HepG2 (cell line): Measurements from ENCODE around the gene SLC25A18. TPM values are rescaled to one million over a fixed set of nuclear protein-coding genes. Genes with fewer than 3 reads are reported as not detected.

Source experiments
- AHR ChIP-seq: IDR thresholded peaks from 2 replicates; pipeline ENCODE4 v1.6.1; 2018; ENCODE audit warnings: missing genetic modification reagents, missing compliant biosample characterization
- FOXM1 ChIP-seq: sonication (generic); formaldehyde crosslinking; IDR thresholded peaks from 2 replicates; pipeline ENCODE4 v1.5.0; 2020; ENCODE audit warnings: missing genetic modification reagents
- GABPA ChIP-seq, 2 experiments: IDR thresholded peaks; 2 replicates each; pipeline ENCODE4 v1.6.1; 2011 to 2016; ENCODE audit warnings: low read depth in 2 of 2, low read length in 1 of 2, missing biosample characterization in 1 of 2, missing genetic modification characterization in 1 of 2
- GLI4 ChIP-seq: sonication (generic); formaldehyde crosslinking; IDR thresholded peaks from 2 replicates; pipeline ENCODE4 v1.5.1; 2020; ENCODE audit warnings: missing genetic modification reagents, mild to moderate bottlenecking, moderate library complexity, borderline replicate concordance
- MBNL3 ChIP-seq: fragments of 250-450 bp; sonication (Bioruptor Pico); conservative IDR thresholded peaks from 2 replicates; pipeline ENCODE4 v1.8.0; 2022; ENCODE audit warnings: mild to moderate bottlenecking, inconsistent platforms
- RFXANK ChIP-seq: IDR thresholded peaks from 2 replicates; pipeline ENCODE4 v1.6.1; 2016
- RFXAP ChIP-seq: sonication (generic); formaldehyde crosslinking; IDR thresholded peaks from 2 replicates; pipeline ENCODE4 v1.4.0; 2020; ENCODE audit warnings: missing genetic modification reagents, borderline replicate concordance
- SIN3A ChIP-seq: IDR thresholded peaks from 2 replicates; pipeline ENCODE4 v1.6.1; 2011; ENCODE audit warnings: low read depth, mild to moderate bottlenecking, control low read depth, low read length, borderline replicate concordance
- SOX6 ChIP-seq, 2 experiments: fragments of 450-650 bp in 1 of 2; sonication (generic) in 1 of 2; formaldehyde crosslinking in 1 of 2; IDR thresholded peaks; 2 replicates each; pipeline versions ENCODE4 v1.4.0 to v1.6.1; 2017 to 2020; ENCODE audit warnings: antibody characterized with exemption in 1 of 2, mild to moderate bottlenecking in 1 of 2, missing genetic modification reagents in 1 of 2
- ZNF282 ChIP-seq: fragments of 450-650 bp; IDR thresholded peaks from 2 replicates; pipeline ENCODE4 v1.6.1; 2018; ENCODE audit not compliant: partially characterized antibody
- ZNF329 ChIP-seq: sonication (generic); formaldehyde crosslinking; IDR thresholded peaks from 2 replicates; pipeline ENCODE4 v1.9.0; 2021; ENCODE audit warnings: low read depth, mild to moderate bottlenecking, missing genetic modification reagents
- ZNF660 ChIP-seq: sonication (generic); formaldehyde crosslinking; IDR thresholded peaks from 2 replicates; pipeline ENCODE4 v1.5.1; 2020; ENCODE audit warnings: mild to moderate bottlenecking, low read depth, missing genetic modification reagents, borderline replicate concordance
- polyA plus RNA-seq, 8 experiments: library from polyadenylated mRNA; depleted of rRNA in 3 of 8; stranded (reverse) in 7 of 8; unstranded in 1 of 8; fragments of >200 nt; fragmentation: Illumina TruSeq in 4 of 8; extraction: Trizol in 4 of 8; gene quantifications; 2 replicates each; pipeline versions ENCODE4 v1.2.1 to v1.2.3, GENCODE V29; 2011 to 2016; ENCODE audit warnings: low read depth in 4 of 8, missing spikeins in 1 of 8, mixed read lengths in 1 of 8; ENCODE audit not compliant: insufficient read depth in 1 of 8
- total RNA-seq, 5 experiments: library from RNA; depleted of rRNA; stranded (reverse); fragments of >200 nt; fragmentation: Illumina TruSeq; extraction: Trizol; gene quantifications; 2 replicates each; pipeline ENCODE4 v1.2.3, GENCODE V29; 2016; ENCODE audit warnings: low read depth in 1 of 5
- TF ChIP-seq, protein P1 (sequence below): sonication (generic); formaldehyde crosslinking; IDR thresholded peaks from 2 replicates; pipeline ENCODE4 v1.5.1; 2020; ENCODE audit warnings: mild to moderate bottlenecking, missing genetic modification reagents, moderate library complexity
- TF ChIP-seq, protein P2 (sequence below): sonication (generic); formaldehyde crosslinking; IDR thresholded peaks from 2 replicates; pipeline ENCODE4 v1.5.0; 2020; ENCODE audit warnings: mild to moderate bottlenecking, missing genetic modification reagents, borderline replicate concordance

SLC25A18 gene
- total and polyA plus RNA-seq, 2 of the 13 experiments (the other 11 are each of a cell fraction or from before 2014, with no cell fraction given), result 0.28 to 0.75 TPM

DNA sequence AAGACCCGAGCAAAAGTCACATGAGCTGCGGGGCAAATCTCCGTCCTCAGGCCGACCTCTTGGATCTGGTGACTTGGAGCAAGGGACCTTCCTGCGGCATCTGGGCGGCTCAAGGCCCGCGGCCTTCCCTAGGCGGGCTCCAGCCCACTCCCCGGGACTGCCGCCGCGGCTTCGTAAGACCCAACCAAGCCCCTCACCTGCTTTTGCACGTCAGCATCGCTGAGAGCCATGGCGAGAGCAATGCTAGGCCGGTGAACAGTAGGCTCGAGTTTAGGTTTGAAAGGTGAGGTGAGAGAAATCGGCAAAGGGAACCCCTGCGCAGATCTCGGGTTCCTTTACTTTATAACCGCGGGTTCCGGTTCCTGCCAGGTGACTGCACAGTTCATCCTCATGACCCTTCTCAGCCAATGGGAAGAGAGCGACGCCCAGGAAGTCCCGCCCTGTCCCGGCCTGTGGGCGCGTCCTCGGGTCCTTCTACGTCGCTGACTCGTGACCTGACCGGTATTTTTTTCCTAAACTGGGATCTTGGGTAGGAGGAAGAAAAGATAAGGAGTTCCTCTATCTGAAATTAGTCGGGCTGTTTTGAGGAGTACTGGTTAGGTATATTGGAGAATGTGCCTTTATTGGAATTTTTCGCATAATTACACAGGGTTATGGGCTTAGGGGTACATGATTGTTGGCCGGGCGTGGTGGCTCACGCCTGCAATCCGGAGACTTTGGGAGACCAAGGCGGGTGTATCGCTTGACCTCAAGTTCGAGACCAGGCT is 65.3 kb downstream of the SLC25A18 start, which contains the start of gene ATP6V1E1 (continued):
- TF ChIP-seq, protein P1, sequence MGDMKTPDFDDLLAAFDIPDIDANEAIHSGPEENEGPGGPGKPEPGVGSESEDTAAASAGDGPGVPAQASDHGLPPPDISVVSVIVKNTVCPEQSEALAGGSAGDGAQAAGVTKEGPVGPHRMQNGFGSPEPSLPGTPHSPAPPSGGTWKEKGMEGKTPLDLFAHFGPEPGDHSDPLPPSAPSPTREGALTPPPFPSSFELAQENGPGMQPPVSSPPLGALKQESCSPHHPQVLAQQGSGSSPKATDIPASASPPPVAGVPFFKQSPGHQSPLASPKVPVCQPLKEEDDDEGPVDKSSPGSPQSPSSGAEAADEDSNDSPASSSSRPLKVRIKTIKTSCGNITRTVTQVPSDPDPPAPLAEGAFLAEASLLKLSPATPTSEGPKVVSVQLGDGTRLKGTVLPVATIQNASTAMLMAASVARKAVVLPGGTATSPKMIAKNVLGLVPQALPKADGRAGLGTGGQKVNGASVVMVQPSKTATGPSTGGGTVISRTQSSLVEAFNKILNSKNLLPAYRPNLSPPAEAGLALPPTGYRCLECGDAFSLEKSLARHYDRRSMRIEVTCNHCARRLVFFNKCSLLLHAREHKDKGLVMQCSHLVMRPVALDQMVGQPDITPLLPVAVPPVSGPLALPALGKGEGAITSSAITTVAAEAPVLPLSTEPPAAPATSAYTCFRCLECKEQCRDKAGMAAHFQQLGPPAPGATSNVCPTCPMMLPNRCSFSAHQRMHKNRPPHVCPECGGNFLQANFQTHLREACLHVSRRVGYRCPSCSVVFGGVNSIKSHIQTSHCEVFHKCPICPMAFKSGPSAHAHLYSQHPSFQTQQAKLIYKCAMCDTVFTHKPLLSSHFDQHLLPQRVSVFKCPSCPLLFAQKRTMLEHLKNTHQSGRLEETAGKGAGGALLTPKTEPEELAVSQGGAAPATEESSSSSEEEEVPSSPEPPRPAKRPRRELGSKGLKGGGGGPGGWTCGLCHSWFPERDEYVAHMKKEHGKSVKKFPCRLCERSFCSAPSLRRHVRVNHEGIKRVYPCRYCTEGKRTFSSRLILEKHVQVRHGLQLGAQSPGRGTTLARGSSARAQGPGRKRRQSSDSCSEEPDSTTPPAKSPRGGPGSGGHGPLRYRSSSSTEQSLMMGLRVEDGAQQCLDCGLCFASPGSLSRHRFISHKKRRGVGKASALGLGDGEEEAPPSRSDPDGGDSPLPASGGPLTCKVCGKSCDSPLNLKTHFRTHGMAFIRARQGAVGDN (CRISPR knock-in tag), result peak; percentile 66
- no peak for TF ChIP-seq RFXANK (CRISPR knock-in tag)
- no peak for TF ChIP-seq MBNL3 (CRISPR knock-in tag)
- peak; percentile 82 for TF ChIP-seq GABPA (IDR thresholded peaks at IDR 0.05; ENCODE audit: low read depth, low read length)
- TF ChIP-seq GABPA (CRISPR knock-in tag; IDR thresholded peaks at IDR 0.05; ENCODE audit: low read depth), result peak; percentile 96
- no peak for TF ChIP-seq ZNF282
- TF ChIP-seq SIN3A, result peak; percentile 75; the same call in 1 of the 2 replicates
- TF ChIP-seq SOX6 (IDR thresholded peaks at IDR 0.05), result no peak
- 0 out of 2 replicates have a peak, but pooled peaks have one; percentile 10 for TF ChIP-seq SOX6 (CRISPR knock-in tag; IDR thresholded peaks at IDR 0.05)
- TF ChIP-seq AHR, result no peak
- TF ChIP-seq ZNF329 (CRISPR knock-in tag), result no peak
- no peak for TF ChIP-seq FOXM1 (CRISPR knock-in tag)
- no peak for TF ChIP-seq RFXAP (CRISPR knock-in tag)
- TF ChIP-seq ZNF660 (CRISPR knock-in tag), result no peak
- TF ChIP-seq, protein P2, sequence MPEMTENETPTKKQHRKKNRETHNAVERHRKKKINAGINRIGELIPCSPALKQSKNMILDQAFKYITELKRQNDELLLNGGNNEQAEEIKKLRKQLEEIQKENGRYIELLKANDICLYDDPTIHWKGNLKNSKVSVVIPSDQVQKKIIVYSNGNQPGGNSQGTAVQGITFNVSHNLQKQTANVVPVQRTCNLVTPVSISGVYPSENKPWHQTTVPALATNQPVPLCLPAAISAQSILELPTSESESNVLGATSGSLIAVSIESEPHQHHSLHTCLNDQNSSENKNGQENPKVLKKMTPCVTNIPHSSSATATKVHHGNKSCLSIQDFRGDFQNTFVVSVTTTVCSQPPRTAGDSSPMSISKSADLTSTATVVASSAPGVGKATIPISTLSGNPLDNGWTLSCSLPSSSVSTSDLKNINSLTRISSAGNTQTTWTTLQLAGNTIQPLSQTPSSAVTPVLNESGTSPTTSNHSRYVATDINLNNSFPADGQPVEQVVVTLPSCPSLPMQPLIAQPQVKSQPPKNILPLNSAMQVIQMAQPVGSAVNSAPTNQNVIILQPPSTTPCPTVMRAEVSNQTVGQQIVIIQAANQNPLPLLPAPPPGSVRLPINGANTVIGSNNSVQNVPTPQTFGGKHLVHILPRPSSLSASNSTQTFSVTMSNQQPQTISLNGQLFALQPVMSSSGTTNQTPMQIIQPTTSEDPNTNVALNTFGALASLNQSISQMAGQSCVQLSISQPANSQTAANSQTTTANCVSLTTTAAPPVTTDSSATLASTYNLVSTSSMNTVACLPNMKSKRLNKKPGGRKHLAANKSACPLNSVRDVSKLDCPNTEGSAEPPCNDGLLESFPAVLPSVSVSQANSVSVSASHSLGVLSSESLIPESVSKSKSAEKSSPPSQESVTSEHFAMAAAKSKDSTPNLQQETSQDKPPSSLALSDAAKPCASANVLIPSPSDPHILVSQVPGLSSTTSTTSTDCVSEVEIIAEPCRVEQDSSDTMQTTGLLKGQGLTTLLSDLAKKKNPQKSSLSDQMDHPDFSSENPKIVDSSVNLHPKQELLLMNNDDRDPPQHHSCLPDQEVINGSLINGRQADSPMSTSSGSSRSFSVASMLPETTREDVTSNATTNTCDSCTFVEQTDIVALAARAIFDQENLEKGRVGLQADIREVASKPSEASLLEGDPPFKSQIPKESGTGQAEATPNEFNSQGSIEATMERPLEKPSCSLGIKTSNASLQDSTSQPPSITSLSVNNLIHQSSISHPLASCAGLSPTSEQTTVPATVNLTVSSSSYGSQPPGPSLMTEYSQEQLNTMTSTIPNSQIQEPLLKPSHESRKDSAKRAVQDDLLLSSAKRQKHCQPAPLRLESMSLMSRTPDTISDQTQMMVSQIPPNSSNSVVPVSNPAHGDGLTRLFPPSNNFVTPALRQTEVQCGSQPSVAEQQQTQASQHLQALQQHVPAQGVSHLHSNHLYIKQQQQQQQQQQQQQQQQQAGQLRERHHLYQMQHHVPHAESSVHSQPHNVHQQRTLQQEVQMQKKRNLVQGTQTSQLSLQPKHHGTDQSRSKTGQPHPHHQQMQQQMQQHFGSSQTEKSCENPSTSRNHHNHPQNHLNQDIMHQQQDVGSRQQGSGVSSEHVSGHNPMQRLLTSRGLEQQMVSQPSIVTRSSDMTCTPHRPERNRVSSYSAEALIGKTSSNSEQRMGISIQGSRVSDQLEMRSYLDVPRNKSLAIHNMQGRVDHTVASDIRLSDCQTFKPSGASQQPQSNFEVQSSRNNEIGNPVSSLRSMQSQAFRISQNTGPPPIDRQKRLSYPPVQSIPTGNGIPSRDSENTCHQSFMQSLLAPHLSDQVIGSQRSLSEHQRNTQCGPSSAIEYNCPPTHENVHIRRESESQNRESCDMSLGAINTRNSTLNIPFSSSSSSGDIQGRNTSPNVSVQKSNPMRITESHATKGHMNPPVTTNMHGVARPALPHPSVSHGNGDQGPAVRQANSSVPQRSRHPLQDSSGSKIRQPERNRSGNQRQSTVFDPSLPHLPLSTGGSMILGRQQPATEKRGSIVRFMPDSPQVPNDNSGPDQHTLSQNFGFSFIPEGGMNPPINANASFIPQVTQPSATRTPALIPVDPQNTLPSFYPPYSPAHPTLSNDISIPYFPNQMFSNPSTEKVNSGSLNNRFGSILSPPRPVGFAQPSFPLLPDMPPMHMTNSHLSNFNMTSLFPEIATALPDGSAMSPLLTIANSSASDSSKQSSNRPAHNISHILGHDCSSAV (CRISPR knock-in tag), result no peak
- no peak for TF ChIP-seq GLI4 (CRISPR knock-in tag)
